ENCODE results near the gene NUP93. TPM values are rescaled to one million over a fixed set of nuclear protein-coding genes. Genes with fewer than 3 reads are reported as not detected.

Gene NUP93
- total and polyA plus RNA-seq, 2 experiments from 2014 or later = 23.5 to 35.7 TPM

DNA sequence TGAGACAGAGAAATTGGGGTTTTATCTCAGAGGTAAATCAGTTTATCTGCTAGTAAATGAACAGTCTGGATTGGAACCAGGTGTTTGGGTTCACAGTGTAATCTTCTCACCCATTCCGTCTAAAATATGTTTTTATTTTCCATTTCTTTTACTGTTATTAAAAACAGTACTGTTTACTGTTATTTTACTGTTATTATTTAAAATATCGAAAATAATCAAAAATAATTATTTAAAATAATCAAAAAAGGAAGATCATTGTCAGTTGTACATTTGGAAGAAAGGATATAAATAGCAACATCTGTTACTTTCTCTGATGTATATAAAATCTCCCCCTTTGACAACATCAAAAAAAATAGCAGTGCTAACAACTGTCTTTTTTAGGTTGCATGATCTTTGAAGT lies 11.5 kb downstream of the NUP93 start:
- no peaks in the 10 kb centered on the region for H4K20me1 ChIP-seq (ENCODE audit: insufficient read depth, poor library complexity, severe bottlenecking)
- H3K4me3 ChIP-seq = no peak overlapping the region
- 37% methylated on average over 2 of the region's 2 CpGs for WGBS (ENCODE audit: low lambda C conversion rate, missing lambda C conversion rate)
- H3K27me3 ChIP-seq = no peaks in the 10 kb centered on the region
- H2AFZ ChIP-seq = no peak overlapping the region
- no peaks in the 10 kb centered on the region for H3K9me2 ChIP-seq (replicated peaks; ENCODE audit: insufficient read depth)
- TF ChIP-seq EZH2phosphoT487 (IDR thresholded peaks at IDR 0.05; ENCODE audit: low read depth, severe bottlenecking, unreplicated experiment) (no peak), EZH2 (IDR thresholded peaks at IDR 0.05; ENCODE audit: borderline replicate concordance) (no peak)
- TF ChIP-seq, protein P1, sequence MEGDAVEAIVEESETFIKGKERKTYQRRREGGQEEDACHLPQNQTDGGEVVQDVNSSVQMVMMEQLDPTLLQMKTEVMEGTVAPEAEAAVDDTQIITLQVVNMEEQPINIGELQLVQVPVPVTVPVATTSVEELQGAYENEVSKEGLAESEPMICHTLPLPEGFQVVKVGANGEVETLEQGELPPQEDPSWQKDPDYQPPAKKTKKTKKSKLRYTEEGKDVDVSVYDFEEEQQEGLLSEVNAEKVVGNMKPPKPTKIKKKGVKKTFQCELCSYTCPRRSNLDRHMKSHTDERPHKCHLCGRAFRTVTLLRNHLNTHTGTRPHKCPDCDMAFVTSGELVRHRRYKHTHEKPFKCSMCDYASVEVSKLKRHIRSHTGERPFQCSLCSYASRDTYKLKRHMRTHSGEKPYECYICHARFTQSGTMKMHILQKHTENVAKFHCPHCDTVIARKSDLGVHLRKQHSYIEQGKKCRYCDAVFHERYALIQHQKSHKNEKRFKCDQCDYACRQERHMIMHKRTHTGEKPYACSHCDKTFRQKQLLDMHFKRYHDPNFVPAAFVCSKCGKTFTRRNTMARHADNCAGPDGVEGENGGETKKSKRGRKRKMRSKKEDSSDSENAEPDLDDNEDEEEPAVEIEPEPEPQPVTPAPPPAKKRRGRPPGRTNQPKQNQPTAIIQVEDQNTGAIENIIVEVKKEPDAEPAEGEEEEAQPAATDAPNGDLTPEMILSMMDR (IDR thresholded peaks at IDR 0.05; ENCODE audit: poor library complexity) = no peak
- peaks cover 32% of the 10 kb centered on the region for H3K79me2 ChIP-seq
- H3K9me3 ChIP-seq (ENCODE audit: low read depth) = no peaks in the 10 kb centered on the region
- H3K27ac ChIP-seq = peak overlapping the region; percentile 13
- no peaks in the 10 kb centered on the region for H3K36me3 ChIP-seq (replicated peaks; ENCODE audit: insufficient read depth, low read depth)
- DNase-seq (ENCODE audit: low spot score) = no peak
- H3K4me2 ChIP-seq = no peak overlapping the region
- peaks cover 17% of the 10 kb centered on the region for H3K4me1 ChIP-seq (ENCODE audit: insufficient read depth)

DNA sequence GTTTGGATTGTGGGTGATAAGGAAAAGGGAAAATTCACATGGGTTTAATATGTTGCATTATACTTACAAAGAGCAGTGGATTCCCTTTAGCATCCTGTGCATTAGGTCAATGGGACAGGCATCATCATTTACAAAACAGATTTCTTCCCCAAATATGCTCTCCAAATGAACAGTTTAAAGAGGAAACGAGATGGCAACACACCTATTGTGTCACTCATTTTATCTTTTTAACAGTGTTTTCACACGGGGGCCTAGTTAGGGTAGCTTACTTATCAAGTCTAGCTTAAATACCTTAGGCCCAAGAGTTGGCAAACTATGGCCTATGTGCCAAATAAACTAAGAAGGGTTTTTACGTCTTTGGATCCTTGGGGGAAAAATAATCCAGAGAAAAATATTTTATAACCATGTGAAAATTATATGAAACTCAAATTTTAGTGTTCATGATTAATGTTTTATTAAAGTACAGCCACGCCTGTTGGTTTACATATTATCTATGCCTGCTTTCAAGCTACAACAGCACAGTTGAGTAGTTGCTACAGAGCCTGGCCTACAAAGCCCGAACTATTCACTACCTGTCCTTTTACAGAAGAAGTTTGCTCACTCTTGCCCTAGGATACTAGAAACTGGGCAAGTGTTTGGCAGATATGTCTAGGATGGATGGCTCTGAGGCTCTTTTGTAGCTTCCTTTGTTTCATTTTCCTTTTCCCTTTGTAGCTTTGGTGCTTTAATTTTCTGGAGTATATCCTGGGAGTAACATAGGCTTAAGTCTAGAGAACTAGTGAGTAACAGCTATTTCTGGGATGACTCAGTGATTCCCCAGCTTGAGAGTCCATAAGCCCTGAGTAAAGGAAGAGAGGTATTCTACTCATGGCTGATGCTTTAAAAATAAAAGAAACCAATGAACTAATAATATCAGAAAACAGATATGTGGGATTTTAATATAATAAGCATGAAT lies 12.4 kb downstream of the NUP93 start:
- no peaks in the 10 kb centered on the region for H3K36me3 ChIP-seq (replicated peaks; ENCODE audit: insufficient read depth, low read depth)
- peak overlapping the region; percentile 13 for H3K27ac ChIP-seq
- H3K27me3 ChIP-seq = no peaks in the 10 kb centered on the region
- no peak overlapping the region for H3K4me2 ChIP-seq
- no peaks in the 10 kb centered on the region for H3K9me2 ChIP-seq (replicated peaks; ENCODE audit: insufficient read depth)
- no peak for DNase-seq (ENCODE audit: low spot score)
- H2AFZ ChIP-seq = no peak overlapping the region
- no peak for TF ChIP-seq EZH2phosphoT487 (IDR thresholded peaks at IDR 0.05; ENCODE audit: low read depth, severe bottlenecking, unreplicated experiment)
- no peak for TF ChIP-seq EZH2 (IDR thresholded peaks at IDR 0.05; ENCODE audit: borderline replicate concordance)
- TF ChIP-seq, protein P1 (IDR thresholded peaks at IDR 0.05; ENCODE audit: poor library complexity) = no peak
- no peaks in the 10 kb centered on the region for H3K9me3 ChIP-seq (ENCODE audit: low read depth)
- H3K79me2 ChIP-seq = peaks cover 35% of the 10 kb centered on the region
- no peaks in the 10 kb centered on the region for H4K20me1 ChIP-seq (ENCODE audit: insufficient read depth, poor library complexity, severe bottlenecking)
- peaks cover 17% of the 10 kb centered on the region for H3K4me1 ChIP-seq (ENCODE audit: insufficient read depth)
- no peak overlapping the region for H3K4me3 ChIP-seq
- 68% methylated on average over 5 of the region's 5 CpGs for WGBS (ENCODE audit: low lambda C conversion rate, missing lambda C conversion rate)

DNA sequence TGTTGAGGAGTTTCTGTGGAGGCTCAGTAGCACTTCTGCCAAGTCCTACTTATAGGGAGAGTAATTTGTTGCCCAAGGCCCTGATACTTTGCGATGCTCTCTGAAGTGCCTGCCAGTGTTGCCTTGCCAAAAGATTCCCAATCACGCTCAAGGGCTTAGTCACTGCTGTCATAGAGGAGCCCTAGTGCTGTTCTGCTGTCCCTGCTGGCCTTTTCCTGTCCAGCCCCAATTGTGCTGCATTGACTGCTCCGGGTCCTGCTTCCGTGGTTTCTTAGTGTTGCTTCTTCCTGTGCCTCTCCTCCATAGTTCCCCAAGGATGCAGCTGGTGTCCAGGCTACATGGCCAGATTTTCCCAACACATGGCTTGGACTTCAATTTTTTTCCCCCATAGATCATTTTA lies 13.9 kb downstream of the NUP93 start:
- Histone ChIP-seq H3K4me1 (ENCODE audit: insufficient read depth) (peaks cover 17% of the 10 kb centered on the region), H4K20me1 (ENCODE audit: insufficient read depth, poor library complexity, severe bottlenecking) (no peaks in the 10 kb centered on the region), H2AFZ (no peak overlapping the region), H3K4me2 (no peak overlapping the region), H3K36me3 (replicated peaks; ENCODE audit: insufficient read depth, low read depth) (no peaks in the 10 kb centered on the region), H3K27me3 (no peaks in the 10 kb centered on the region), H3K9me2 (replicated peaks; ENCODE audit: insufficient read depth) (no peaks in the 10 kb centered on the region), H3K27ac (no peak overlapping the region), H3K79me2 (peaks cover 34% of the 10 kb centered on the region), H3K9me3 (ENCODE audit: low read depth) (no peaks in the 10 kb centered on the region), H3K4me3 (no peak overlapping the region)
- no peak for DNase-seq (ENCODE audit: low spot score)
- 62% methylated on average over 4 of the region's 4 CpGs for WGBS (ENCODE audit: low lambda C conversion rate, missing lambda C conversion rate)
- TF ChIP-seq, protein P1 (IDR thresholded peaks at IDR 0.05; ENCODE audit: poor library complexity) = no peak

Measured in hepatocyte (in vitro differentiated cells).